ENCODE data around the gene RNF14.
"Not testable (repeated sequence)": the region's sequence is repeated elsewhere in the genome, so short reads cannot be mapped to it uniquely, and the experiment has no call there.

RNF14 gene

GRCh38 chr5:142015781-142016533 lies 47.1 kb downstream of the RNF14 start:
- peak; percentile 57 for DNase-seq

- peak; percentile 34 for DNase-seq
Measured at GRCh38 chr5:142016556-142016955, 47.7 kb downstream of the RNF14 start.

GRCh38 chr5:142017832-142018427 lies 49.0 kb downstream of the RNF14 start:
- DNase-seq, result peak; percentile 20

- no peak for DNase-seq
Measured at GRCh38 chr5:142020122-142020659, 51.3 kb downstream of the RNF14 start.

- no peak for DNase-seq
Measured at GRCh38 chr5:142023836-142024235, 54.9 kb downstream of the RNF14 start.

- peak; percentile 83 for DNase-seq
Measured at GRCh38 chr5:142024771-142025304, 55.9 kb downstream of the RNF14 start.

GRCh38 chr5:142025637-142026036 lies 56.7 kb downstream of the RNF14 start:
- DNase-seq, result no peak

GRCh38 chr5:142032150-142032549 lies 63.2 kb downstream of the RNF14 start:
- no peak for DNase-seq

- DNase-seq, result no peak
Measured at GRCh38 chr5:142032747-142033631, 64.1 kb downstream of the RNF14 start.

- not testable (repeated sequence) for DNase-seq
Measured at GRCh38 chr5:142033632-142034567, 65.0 kb downstream of the RNF14 start.

- no peak for DNase-seq
Measured at GRCh38 chr5:142034994-142035393, 66.1 kb downstream of the RNF14 start.

- no peak for DNase-seq
Measured at GRCh38 chr5:142036918-142037317, 68.0 kb downstream of the RNF14 start.

GRCh38 chr5:142037599-142037998 lies 68.7 kb downstream of the RNF14 start:
- DNase-seq, result not testable (repeated sequence)

- no peak for DNase-seq
Measured at GRCh38 chr5:142038735-142039134, 69.8 kb downstream of the RNF14 start.

All from CD4-positive, alpha-beta T cell treated with Interleukin-12 subunit alpha and Interleukin-12 subunit beta, for 1 hour (primary cell).